Stimulated activated CD4-positive, alpha-beta T cell treated with anti-CD3 and anti-CD28 coated beads, Interleukin-12 subunit alpha, Interleukin-12 subunit beta, amount 100 ng/mL, for 24 hours (primary cell): ENCODE measurements around the gene GANC.
"Not testable (repeated sequence)": the region's sequence is repeated elsewhere in the genome, so short reads cannot be mapped to it uniquely, and the experiment has no call there.

ENCODE experiments used
- DNase-seq, 2 experiments: peaks; one replicate each; pipeline ENCODE4 v3.0.0-alpha.2; 2020; ENCODE audit warnings: low read depth in 2 of 2

The GANC gene, protein sequence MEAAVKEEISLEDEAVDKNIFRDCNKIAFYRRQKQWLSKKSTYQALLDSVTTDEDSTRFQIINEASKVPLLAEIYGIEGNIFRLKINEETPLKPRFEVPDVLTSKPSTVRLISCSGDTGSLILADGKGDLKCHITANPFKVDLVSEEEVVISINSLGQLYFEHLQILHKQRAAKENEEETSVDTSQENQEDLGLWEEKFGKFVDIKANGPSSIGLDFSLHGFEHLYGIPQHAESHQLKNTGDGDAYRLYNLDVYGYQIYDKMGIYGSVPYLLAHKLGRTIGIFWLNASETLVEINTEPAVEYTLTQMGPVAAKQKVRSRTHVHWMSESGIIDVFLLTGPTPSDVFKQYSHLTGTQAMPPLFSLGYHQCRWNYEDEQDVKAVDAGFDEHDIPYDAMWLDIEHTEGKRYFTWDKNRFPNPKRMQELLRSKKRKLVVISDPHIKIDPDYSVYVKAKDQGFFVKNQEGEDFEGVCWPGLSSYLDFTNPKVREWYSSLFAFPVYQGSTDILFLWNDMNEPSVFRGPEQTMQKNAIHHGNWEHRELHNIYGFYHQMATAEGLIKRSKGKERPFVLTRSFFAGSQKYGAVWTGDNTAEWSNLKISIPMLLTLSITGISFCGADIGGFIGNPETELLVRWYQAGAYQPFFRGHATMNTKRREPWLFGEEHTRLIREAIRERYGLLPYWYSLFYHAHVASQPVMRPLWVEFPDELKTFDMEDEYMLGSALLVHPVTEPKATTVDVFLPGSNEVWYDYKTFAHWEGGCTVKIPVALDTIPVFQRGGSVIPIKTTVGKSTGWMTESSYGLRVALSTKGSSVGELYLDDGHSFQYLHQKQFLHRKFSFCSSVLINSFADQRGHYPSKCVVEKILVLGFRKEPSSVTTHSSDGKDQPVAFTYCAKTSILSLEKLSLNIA (N-terminal part only)

DNA sequence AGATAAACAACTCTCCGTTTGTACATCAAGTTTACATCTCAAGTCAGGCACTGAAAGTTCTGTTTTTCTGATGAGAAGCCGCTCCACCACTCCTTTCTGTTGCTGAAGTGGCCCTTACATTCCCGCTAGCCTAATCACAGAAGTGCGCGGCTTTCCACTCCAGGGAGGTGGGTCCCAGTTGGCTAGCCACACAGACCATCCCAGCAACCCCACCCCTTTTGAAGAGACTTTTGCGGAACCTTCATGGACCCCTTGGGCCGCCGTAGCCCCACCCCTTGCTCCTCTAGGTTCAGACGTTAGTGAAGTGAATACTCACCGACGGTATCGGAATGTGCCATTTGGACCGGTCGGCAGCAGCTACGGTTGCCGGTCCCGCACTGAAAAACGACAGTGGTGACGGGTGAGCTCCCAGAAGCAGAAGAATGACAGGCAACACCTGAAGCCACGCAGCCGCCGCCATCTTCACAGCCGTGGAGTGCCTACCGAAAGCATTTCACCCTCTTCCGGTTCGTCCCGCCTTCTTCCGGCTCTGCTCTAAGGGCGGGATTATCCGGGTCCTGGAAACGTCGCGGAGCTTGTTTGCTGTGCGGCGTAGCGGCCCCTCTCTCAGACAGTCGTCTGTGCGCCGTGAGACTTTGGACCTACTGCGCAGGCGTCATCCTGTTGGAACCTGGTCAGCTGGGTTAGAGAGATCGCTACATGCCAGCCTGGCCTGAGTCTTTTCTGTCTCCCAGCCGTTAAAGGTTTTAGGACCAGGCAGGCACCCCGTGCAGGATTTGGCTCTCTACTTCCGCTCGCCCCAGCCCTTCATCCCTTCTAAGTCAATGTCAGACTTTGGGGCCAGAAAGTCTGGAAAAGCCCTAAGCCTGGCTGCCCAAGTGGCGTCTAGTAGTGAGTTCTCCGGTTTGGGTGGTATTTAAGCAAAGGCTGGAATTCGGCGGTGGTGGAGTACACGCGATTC, at the start of gene GANC, which contains the start of gene TMEM87A:
Gene GANC (plus strand): TSS at position 263 of the 961 bp plus-strand sequence. CDS start 1,281 bp downstream, outside the sequence.
Gene TMEM87A (minus strand): TSS at position 495 of the 961 bp plus-strand sequence. CDS start 35 bp downstream, at position 460.
- DNase-seq: peak; percentile 90 to 93

DNA sequence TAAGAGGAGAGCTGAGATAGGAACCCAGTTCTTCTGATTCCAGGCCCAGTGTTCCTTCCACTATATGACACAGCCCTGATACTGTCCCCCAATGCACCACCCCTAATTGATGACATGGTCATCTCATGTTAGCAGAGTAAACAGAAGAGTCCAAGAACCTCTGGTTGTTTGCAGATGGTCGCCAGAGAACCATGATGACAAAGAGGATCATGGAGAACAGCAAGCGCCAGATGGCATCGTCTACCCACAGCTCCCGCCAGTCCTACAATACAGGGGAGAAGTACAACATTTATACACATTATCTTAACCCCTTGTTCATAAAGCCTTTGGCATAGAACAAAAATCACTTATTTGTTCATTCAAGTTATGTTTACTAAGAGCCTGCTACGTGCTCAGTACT, 46.4 kb upstream of the GANC start:
- DNase-seq: no peak

DNA sequence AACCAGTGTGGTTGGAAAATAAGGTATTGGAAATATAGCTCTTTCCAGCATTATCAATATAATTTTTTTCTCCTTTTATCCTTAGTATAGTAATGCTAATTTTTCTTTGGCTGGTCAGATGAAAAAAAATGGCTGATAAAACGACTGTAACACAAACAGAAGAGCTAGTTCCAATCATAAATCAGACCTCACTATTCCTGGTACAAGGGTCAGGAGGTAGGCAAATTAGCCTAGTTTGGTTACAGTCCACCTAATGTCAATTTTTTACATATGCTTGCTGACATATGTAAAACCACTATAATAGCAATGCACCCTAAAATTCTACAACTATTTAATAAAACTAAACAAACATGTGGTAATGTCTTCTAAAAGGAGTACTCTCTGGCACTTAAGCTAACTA, 45.0 kb upstream of the GANC start:
- DNase-seq: no peak

DNA sequence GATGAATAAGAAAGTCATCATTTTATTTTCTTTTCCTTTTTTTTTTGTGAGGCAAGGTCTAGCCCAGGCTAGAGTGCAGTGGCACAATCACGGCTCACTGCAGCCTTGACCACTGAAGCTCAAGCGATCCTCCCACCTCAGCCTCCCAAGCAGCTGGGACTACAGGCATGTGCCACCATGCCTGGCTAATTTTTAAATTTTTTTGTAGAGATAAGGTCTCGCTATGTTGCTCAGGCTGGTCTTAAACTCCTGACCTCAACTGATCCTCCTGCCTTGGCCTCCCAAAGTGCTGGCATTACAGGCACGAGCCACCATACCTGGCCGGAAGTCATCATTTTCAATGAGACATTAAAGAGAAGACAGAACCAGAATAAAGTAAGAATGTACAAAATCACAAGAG, 44.0 kb upstream of the GANC start:
- not testable (repeated sequence) for DNase-seq

DNA sequence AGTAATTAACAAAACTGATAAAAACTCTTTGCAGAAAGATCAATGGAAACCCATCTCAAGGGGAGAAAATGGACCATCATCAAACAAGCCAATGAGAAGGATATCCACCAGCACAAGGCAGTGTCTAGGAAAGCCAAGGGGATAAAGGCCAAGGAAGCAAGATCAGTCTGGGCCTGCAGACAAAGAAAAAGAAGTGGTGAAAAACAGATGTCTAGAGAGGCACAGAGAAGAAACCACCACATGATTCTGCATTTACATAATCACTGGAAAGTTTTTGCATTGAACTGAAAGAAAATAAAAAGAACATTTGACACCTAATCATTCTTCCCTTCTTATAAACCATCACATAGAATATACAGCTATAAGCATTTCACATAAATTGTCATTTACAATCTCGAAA, 41.9 kb upstream of the GANC start:
- DNase-seq: no peak

DNA sequence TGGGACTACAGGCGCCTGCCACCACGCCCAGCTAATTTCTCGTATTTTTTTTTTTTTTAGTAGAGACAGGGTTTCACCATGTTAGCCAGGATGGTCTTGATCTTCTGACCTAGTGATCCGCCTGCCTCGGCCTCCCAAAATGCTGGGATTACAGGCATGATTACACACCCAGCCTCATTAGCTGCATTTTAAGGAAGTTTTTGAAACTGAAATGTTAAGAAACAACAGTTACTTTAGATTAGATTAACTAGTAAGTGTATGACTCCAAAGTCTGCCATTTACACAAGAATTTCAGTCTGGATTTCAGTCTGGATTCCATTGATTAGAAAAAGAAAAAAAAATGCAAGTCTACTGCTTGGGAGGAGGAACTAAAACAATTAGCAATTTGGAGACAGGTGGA, 40.4 kb upstream of the GANC start:
- no peak for DNase-seq

DNA sequence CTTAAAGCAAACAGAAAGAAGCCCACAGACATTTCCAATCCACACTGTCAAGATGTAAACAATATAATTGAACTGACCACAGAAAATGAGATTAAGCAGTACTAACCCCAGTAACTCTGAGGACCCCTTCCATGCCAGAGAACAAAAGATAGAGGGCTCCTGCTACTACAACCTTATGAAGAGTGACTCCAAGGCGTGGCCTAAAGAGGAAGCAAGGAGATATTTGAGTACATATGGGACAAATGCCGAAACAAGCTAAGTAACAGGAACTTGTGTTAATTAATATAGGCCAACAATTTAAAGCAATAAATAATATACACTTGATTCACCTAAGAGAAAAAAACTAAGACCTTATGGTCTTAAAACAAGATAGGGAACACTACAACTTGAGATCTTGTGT, 39.9 kb upstream of the GANC start:
- no peak for DNase-seq

DNA sequence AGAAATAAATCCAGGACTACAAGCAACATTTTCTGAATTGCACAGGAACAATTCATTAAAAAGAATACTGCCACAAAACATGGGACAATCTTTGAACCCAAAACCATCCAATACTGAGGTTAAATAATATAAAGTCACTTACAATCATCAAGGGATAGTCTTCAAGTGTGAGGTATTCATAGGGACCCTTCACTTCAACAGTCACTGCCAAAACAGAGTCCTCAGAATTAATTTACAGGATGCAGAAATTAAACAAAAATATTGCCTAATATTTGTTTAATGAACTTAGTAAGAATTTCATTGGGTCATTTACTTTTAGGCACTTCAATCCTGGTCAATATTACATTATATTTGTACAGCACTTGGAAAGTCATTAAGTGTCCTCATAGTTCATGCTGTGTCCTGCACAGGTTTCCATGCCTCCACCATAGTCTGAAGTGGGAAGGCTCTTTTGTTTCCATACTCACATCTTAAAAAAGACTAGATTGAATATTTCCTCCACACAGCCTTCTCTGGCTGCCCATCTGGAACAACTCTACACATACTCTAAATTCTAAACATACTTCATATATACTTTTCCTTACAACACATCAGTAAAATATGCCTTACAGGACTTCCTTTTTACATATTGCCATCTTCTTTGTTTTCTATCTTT, 33.3 kb upstream of the GANC start:
- DNase-seq: no peak

DNA sequence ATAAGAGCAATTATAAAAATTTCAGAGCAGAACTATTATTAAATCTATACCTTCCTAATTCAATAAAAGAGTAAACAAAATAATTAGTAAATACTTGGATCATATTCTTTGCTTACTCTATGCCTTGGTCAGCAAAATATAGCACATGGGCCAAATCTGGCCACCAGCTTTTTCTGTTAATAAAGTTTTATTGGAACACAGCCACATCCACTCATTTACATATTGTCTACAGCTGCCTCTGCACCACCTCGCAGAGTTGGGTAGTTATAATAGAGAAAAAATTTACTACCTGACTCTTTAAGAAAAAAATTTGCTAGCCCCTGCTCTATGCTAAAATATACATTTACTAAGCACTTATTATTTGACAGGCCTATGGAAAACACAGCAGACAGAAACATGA, 32.2 kb upstream of the GANC start:
- DNase-seq: no peak

DNA sequence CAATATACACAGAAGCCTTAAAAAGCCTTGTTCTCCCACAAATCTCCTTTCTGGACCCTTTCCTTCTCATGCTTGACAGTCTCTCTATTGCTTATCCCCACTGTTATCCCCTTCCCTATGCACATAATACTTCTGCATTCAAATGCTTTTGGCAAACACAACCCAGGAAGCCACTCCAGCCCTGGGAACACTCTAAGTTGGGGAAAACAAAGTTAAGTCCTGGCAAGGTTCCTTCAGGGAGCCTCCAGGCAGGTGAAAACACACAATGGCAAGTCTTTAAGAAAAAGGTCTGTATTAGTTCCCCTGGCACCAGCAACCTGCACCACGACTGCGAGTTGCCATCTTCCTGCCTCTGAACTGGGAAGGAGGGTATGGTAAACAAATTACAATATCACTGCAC, 19.7 kb upstream of the GANC start:
- no peak for DNase-seq

DNA sequence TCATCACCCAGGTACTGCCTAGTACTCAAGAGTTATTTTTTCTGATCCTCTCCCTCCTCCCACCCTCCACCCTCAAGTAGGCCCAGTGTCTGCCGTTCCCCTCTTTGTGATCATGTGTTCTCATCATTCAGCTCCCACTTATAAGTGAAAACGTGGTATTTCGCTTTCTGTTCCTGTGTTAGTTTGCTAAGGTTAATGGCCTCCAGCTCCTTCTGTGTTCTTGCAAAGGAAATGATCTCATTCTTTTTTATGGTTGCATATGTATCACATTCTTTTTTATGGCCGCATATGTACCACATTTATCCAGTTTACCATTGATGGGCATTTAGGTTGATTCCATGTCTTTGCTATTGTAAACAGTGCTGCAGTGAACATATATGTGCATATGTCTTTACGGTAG, 8.2 kb upstream of the GANC start:
- DNase-seq: no peak

DNA sequence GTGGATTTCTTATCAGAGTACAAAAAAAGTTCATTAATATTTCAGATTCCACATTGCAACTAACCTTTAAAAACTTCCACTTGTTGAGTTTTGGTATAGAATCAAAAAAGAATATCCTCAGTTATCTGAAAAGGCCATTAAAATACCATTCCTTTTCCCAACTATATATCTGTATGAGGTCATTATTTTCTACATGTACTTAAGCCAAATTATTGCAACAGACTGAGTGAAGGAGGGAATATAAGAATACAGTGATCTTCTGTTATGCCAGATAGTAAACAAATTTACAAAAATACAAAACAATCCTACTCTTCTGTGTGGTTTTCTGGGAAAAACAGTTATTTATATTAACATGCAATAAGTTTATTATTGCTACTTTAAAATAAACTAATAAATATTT, 5.7 kb upstream of the GANC start:
- no peak for DNase-seq

DNA sequence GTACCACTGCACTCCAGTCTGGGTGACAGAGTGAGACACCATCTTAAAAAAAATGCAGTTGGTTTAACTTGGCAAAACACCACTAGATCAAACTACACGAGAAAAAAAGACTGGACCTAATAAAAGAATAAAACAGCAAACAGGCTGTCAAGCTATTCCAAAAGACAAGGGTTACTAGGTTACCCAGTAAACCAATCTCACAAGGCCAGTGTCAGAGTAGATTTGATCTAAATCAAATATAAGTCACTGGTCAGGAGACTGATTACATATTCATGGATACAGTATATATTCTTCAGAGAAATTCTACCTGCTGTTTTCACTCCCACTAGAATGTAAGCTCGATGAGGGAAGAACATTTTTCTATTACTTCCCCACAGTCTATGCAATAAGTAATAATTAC, 2.5 kb upstream of the GANC start:
- DNase-seq: no peak

DNA sequence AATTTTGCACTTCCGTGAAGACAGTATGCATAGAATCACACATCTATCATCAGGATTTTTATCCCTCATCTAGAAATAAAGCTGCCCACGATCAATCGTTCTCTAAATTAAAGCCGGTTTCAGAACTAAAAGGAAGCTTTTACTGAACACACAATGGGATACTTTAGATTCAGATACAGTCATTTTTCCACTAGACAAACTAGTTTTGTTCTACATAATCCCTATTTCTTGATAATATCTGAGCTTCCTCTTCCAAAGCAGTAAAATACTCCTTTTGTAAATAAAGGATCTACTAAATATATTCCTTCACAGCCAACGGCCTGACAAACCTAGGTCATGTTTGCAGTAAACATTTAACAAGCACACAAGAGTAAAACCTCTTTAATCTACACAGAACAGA, 2.0 kb upstream of the GANC start:
- no peak for DNase-seq

DNA sequence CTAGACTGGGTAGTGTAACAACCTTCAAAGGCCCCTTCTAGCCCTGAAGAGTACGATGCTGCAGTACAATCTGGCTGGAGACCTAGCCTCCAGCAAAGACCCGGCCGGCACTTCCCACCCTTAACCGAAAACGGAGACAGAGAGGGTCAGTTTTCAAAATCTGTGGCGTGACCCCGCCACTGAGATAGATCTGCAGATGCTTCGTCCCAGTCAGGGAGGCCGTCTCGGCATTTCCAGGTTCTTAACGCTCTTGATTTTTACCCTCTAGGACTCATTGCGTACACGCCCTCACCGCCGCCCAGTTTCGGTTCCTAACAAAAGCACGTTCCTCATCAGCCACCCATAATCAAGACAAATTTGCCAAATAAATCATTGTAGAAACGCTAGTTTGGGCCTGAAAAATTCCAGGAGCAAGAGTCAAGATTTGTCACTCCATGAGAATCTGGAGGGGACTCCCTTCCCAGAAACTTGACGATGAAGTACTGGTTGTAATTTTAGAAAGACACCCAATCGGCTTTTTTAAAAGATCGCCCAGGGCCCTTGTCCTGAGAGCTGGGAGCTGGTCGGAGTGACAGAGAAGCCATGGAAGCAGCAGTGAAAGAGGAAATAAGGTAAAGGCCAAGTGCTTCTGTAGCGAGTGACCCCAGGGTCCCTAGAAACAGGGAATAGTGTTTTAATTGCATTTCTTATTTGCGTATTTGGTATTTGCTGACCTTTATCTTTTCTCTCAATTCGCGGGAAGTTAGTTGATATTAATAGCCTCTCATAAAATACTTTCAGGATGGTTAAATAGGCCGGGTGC, 1.1 kb downstream of the GANC start:
- peak; percentile 36 to 59 for DNase-seq

DNA sequence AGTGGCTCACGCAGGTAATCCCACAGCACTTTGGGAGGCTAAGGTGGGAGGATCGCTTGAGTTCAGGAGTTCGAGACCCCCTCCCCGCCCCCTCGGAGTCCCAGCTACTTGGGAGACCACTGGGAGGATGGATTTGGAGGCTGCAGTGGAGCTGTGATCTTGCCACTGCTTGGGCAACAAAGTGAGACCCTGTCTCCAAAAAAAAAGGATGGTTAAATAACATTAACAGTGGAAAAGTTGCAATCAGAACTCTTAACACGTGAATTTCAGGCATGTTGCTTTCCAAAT, 1.6 kb downstream of the GANC start:
- no peak for DNase-seq

DNA sequence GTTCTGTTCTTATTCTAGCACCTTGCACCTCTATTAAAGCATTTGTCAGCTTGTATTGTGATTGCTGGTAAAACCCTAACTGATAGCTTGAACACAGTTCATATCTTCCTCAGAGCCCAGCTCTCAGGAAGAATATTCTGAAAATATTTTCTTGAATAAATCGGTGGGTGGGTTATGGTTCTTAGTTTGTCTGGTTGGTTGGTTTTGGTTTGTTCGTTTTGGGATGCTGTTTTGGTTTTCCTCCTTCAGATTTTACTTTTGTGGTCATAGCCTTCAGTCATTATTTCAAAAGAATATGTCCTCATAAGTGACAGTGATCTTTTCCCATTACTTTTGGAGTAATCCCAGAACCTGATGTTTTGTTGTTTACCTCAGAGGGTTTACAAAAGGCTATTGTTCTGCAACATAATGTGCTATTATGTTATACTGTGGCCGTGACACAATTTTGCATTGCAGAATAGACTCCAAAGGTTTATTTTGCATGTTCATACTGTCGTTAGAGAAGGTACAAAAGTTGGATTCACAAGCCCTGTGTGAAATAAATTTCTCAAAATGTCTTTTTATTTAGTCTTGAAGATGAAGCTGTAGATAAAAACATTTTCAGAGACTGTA, 2.9 kb downstream of the GANC start:
- no peak for DNase-seq

DNA sequence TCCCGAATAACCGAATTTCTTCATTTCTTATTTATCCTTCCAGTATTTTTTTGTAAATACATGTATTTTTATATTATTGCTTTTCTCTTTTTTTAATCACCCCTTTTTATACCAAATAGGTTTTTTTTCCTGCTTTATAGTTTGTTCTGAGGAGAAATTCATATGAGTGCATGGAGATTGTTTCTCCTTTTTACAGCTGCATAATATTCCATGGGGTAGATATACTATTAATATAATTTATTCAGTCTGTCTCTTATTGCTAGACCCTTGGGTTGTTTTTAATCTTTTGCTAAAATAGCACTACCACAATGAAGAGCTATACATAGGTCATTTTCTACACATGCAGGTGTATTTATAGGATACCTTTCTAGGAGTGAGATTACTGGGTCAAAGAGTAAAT, 3.8 kb downstream of the GANC start:
- DNase-seq: no peak

DNA sequence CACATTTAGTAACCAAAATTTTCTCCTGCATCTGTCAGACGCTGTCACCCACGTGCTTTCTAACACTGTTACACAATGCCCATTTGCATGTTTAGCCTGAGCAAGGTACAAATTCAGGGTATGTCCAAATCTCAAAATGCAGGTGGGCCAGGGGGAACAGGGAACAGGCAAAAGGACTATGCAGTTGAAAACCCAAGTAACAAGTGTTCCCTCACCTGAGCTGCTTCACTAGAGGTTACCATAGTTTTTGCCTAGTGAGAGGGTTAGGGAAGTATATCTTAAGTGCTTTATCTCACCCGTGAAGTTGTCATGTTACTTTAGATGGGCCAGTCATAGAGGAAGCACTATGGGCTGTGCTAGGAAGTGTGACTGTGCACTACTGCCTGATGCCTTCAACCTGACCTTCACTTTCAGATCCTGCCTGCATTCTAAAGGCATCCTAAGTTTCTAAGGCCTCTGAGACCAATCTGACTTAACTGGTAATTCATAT, 6.3 kb downstream of the GANC start:
- DNase-seq: no peak

DNA sequence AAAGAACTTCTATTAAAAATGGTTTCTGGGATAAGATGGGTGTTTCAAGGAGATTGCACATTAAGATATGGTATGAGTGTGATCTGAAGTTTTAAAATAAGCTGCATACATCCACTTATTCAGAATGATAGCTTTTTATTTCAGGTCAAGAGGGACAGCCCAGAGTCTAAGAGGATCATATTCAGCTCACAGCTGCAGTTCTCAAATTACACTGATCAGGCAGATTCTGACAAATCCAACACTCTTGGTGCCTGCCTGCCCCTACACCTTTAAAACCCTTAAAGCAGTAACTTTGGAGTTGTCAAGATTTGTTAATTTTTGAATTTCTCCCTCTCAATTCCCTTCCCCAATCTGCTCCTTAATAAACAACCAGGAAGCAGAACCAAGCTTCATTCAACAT, 9.3 kb downstream of the GANC start:
- DNase-seq: no peak
